Peyer's patch (tissue), 4 donors: Measurements from ENCODE around the gene FOXO1.

ENCODE experiments used
- POLR2A ChIP-seq, 2 donors: fragments of 450-650 bp; IDR thresholded peaks; one replicate each; pipeline ENCODE4 v1.5.1; 2017; ENCODE audit warnings: antibody characterized with exemption in 2 of 2, mild to moderate bottlenecking in 2 of 2, moderate library complexity in 2 of 2
- TF ChIP-seq, protein P1 (sequence below), 6 experiments: fragments of 450-650 bp in 4 of 6; fragments of 200-600 bp in 2 of 6; sonication (generic) in 1 of 6; IDR thresholded peaks; one replicate each; pipeline ENCODE4 v1.5.1; 2017 to 2019; ENCODE audit warnings: antibody characterized with exemption in 6 of 6, mild to moderate bottlenecking in 3 of 6, moderate library complexity in 1 of 6

DNA sequence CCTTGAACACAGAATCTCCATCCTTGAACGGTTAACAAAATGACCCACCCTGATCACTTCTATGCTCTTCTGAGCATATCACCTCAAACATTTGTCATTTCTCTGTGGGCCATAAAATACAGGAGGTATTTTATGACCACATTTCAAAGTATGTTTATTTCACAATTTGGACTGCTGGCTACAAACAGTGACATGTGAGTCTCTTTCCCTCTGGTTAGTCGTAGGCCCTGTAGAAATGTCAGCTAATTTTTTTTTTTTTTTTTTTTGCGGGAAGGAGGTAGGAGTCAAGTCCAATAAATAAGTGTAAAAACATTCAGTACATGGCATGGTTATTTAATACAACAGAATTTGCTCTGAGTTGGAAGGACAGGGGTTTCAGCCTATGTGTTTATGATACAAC lies 70.7 kb downstream of the FOXO1 start:
- no peak for TF ChIP-seq POLR2A (IDR thresholded peaks at IDR 0.05)
- TF ChIP-seq, protein P1, sequence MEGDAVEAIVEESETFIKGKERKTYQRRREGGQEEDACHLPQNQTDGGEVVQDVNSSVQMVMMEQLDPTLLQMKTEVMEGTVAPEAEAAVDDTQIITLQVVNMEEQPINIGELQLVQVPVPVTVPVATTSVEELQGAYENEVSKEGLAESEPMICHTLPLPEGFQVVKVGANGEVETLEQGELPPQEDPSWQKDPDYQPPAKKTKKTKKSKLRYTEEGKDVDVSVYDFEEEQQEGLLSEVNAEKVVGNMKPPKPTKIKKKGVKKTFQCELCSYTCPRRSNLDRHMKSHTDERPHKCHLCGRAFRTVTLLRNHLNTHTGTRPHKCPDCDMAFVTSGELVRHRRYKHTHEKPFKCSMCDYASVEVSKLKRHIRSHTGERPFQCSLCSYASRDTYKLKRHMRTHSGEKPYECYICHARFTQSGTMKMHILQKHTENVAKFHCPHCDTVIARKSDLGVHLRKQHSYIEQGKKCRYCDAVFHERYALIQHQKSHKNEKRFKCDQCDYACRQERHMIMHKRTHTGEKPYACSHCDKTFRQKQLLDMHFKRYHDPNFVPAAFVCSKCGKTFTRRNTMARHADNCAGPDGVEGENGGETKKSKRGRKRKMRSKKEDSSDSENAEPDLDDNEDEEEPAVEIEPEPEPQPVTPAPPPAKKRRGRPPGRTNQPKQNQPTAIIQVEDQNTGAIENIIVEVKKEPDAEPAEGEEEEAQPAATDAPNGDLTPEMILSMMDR (IDR thresholded peaks at IDR 0.05) = no peak
